Measurements from ENCODE around the gene ABHD12.

The ABHD12 gene

GRCh38 chr20:25289886-25290597 is 100.6 kb downstream of the ABHD12 start:
- no peak for DNase-seq (ENCODE audit: low read depth, low spot score)

DNA sequence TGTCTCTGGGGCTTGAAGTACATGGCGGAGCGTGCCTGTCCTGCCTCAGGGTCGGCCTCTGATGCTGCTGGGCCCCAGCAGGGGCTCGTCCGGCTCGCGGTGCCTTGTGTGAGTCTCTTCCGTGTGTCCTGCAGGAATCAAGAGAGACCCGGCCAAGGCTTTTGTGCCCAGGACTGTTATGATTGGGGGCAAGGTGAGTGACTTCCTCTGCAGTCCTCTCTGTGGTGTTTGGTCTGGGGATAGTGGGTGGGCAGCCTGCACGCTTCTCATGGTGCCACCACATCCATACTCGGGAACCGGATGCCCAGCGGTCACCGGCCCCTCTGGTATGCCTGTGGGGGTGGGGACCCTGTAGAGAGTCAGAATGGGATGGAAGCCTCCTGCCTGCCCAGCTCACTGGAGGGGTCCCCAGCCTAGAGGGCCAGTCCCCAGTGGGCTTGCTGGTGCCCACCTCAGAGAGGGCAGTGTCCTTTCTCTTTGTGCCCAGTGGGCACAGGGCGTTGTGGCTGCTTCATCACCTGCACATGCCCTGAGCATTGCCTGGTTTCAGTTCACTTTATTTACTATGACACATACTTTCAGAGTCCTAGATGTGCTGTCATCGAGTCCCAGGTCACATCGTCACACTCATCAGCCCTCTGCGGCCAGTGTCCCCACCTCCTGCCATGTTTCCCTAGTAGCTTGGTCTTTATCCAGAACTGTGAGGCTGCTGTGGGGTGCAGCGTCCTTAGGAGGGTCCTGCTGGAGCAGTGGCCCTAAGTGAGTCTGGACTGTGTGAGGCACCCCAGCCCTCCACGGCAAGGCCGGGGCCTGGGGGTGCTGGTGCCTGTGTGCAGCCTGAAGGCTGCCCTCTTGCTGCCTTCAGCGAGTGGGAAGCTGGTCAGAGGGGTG is 102.1 kb downstream of the ABHD12 start:
- no peak for DNase-seq (ENCODE audit: low read depth, low spot score)

- DNase-seq (ENCODE audit: low read depth, low spot score) = no peak
Measured at GRCh38 chr20:25287631-25288290, 102.9 kb downstream of the ABHD12 start.

DNA sequence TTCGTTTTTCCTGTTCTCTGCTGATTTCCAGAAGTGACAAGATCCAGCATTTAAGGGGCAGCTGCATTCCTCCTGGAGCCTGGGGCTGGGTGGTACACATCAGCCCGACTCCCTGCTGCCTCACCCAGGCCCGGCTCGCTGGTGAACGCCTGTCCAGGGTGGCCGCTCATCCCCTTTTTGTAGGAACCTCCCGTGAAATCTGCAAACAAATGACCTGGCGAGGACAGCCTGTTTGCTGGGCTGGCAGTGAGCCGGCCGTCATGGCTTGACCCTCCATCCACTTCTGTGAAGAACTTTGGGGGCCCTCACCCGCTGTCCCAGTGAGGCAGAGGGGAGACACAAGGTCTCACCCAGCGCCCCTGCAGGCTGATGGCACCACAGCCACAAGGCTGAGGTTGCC is 103.7 kb downstream of the ABHD12 start:
- DNase-seq (ENCODE audit: low read depth, low spot score) = no peak

- DNase-seq (ENCODE audit: low read depth, low spot score) = no peak
Measured at GRCh38 chr20:25285856-25286798, 104.5 kb downstream of the ABHD12 start.

- DNase-seq (ENCODE audit: low read depth, low spot score) = no peak
Measured at GRCh38 chr20:25285091-25285647, 105.5 kb downstream of the ABHD12 start.

DNA sequence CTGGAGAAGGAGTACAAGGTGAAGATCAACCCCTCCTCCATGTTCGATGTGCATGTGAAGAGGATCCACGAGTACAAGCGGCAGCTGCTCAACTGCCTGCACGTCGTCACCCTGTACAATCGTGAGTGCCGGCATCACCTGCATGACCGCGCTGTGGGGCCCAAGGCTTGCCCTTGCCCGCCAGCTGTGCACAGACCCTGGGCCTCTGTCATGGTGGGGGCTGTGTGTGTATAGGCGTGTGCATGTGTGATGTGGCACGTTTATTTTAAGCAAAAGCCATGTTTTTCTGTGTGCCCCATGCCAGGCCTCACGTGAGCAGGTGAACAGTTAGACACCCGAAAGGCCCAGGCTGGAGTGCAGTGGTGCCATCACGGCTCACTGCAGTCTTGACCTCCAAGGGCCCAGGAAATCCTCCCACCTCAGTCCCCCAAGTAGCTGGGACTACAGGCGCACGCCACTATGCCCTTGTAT is 106.5 kb downstream of the ABHD12 start:
- DNase-seq (ENCODE audit: low read depth, low spot score) = no peak

GRCh38 chr20:25283221-25283951 is 107.2 kb downstream of the ABHD12 start:
- no peak for DNase-seq (ENCODE audit: low read depth, low spot score)

GRCh38 chr20:25282796-25283195 is 107.8 kb downstream of the ABHD12 start:
- no peak for DNase-seq (ENCODE audit: low read depth, low spot score)

DNA sequence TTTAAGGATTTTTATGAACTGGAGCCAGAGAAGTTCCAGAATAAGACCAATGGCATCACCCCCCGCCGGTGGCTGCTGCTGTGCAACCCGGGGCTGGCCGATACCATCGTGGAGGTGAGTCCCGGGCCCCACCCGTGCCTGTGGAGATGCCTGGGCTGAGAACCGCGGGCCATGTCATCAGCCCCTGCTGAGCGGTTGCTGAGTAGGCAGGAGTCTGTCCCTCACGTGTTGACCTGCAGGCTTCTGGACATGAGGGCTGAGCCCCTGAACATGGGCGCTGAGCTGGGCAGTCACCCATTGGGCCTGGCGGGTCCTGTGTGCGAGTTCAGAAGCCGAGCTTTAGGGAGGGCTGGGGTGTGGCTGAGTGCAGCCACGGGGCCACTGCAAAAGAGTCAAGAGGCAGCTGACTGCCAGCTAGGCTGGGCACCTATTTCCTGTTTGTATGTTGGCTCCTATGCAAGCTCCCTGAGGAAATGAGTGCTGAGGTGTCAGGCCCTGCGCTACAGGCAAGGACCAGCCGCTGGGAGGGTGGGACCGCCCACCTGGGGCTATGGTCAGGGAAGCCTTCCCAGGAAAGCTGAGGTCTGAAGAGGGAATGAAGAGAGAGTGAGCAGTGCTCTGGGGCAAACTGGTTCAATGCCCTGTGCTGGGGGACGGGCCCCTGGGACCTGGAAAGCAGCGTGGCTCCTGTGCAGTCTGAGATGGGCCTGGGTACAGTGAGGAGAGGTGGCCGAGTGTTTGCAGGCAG is 108.4 kb downstream of the ABHD12 start:
- no peak for DNase-seq (ENCODE audit: low read depth, low spot score)

DNA sequence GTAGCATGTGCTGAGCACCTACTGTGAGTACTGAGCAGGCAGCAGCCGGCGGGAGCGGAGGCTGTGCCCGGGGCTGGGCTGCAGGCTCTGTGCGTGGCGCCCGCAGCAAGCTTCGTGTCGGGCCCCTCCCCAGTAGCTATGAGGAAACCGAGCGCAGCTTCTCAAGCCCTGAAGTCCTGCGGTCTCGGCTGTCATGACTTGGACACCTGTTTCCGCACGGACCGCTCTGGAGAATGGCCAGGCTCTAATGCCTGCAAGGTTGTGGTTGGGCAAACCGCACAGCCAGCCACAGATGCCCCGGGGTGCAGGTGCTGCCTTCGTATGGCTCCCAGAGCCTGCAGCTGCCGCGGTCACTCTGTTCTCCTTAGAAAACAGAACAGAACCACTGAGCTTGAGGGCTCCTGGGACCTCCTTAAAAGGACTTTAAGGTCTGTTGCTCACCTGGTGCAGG is 109.1 kb downstream of the ABHD12 start:
- no peak for DNase-seq (ENCODE audit: low read depth, low spot score)

DNA sequence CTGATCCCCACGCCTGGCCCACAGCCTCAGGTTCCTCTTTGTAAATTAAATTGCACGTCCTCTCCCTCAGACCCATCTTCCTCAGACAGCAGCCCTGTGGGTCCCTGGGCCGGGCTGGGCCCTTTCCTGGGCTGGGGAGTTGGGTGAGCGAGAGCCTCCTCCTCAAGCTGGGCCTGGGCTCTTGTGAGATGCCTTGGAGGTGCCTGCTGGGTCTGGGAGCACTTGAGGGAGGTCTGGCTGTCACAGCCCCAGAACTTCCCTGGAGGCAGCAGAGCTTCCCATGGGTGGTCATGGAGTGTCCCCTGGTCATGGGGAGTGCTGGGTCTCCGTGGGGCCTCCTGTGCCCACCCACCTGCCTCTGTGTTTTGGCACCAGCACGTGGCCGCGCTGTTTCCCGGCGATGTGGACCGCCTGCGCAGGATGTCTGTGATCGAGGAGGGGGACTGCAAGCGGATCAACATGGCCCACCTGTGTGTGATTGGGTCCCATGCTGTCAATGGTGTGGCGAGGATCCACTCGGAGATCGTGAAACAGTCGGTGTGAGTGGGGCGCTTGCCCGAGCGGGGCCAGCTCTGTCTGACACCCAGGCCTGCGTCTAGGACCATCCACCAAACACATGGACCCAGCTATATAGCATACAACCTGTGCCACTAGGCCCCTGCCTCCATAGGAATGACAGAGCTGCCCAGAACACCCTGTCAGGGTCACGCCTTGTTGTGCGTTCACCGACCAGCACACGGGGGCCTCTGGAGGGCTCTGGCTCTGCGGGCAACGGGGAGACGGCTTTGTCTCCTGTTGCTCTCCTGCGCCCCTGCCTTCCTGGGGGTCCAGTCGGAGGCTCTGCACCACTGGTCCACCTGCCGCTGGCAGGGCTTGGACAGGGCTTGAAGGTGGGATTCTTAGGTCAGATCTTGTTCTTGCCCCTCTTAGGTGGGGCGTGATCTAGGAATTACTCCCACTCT is 109.8 kb downstream of the ABHD12 start:
- DNase-seq (ENCODE audit: low read depth, low spot score) = no peak

DNA sequence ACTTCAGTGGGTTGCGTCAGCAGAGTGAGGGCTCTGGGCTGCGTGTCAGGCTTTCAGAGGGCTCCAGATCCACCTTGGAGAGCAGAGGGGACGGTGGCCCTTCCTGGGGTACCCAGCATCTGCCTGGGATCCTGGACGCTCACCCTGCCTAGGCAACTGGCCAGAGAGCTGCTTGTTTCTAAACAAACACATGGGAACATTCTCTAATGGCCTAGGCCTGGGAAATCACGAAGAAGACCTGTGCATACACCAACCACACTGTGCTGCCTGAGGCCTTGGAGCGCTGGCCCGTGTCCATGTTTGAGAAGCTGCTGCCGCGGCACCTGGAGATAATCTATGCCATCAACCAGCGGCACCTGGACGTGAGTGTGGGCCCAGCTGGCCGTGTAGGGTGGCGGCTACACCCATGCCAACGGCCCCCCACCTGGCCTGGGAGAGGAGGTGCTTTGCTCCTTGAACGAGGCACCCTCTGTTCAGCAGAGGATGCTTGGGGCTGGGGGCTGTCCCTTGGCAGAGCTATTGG is 110.5 kb downstream of the ABHD12 start:
- no peak for DNase-seq (ENCODE audit: low read depth, low spot score)

GRCh38 chr20:25279403-25279802 is 111.2 kb downstream of the ABHD12 start:
- no peak for DNase-seq (ENCODE audit: low read depth, low spot score)

DNA sequence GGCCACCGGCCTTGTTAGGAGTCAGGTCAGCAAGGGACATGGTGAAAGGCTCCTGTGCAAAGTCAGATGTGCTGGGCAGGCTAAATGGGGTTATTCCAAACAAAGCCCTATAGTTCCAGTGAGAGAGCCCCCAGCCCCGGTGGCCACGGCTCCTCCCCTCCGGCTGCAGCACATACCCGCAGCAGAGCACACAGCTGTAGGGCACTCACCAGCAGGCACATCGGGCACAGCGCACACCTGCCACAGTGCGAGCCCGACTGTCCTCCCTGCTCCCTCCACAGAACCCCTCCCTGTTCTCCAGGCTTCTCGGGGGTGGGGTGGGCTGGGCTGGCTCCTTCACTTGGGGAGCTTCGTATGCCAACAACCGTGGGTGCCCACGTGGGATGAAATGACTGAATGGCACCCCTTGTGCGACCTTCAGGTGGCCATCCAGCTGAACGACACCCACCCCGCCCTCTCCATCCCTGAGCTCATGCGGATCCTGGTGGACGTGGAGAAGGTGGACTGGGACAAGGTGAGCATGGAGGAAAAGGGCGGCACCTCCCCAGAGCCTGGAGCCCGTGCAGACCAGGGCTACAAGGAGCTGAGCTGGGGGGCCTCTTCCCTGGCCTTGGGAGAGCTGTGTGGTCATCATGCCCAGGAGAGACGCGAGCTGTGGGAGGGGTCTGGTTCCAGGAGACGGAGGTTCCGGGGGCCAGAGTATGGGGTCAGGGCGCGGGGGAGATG is 111.8 kb downstream of the ABHD12 start:
- DNase-seq (ENCODE audit: low read depth, low spot score) = no peak

- DNase-seq (ENCODE audit: low read depth, low spot score) = no peak
Measured at GRCh38 chr20:25277941-25278521, 112.6 kb downstream of the ABHD12 start.
